ENCODE measurements around the gene MADCAM1.
A peak's percentile ranks its signal among the peaks of the same experiment; 100 is the strongest.
"Not testable (repeated sequence)": the region's sequence is repeated elsewhere in the genome, so short reads cannot be mapped to it uniquely, and the experiment has no call there.

Gene MADCAM1

GRCh38 chr19:465056-465816, 31.1 kb upstream of the MADCAM1 start:
- no peak for DNase-seq

- DNase-seq: no peak
These were observed 28.7 kb upstream of the MADCAM1 start for GRCh38 chr19:467554-467953.

- no peak for DNase-seq
These were observed 27.6 kb upstream of the MADCAM1 start for GRCh38 chr19:468587-469256.

- DNase-seq: no peak
These were observed 26.5 kb upstream of the MADCAM1 start for GRCh38 chr19:469833-470232.

GRCh38 chr19:470701-471100, 25.6 kb upstream of the MADCAM1 start:
- no peak for DNase-seq

GRCh38 chr19:472005-472858, 24.1 kb upstream of the MADCAM1 start:
- no peak for DNase-seq

- DNase-seq: no peak
These were observed 21.9 kb upstream of the MADCAM1 start for GRCh38 chr19:474126-475078.

- DNase-seq: no peak
These were observed 20.9 kb upstream of the MADCAM1 start for GRCh38 chr19:475360-475759.

GRCh38 chr19:478236-478903, 17.9 kb upstream of the MADCAM1 start:
- peak; percentile 28 for DNase-seq

- peak; percentile 23 for DNase-seq
These were observed 17.3 kb upstream of the MADCAM1 start for GRCh38 chr19:478976-479375.

- DNase-seq: peak; percentile 73
These were observed 16.1 kb upstream of the MADCAM1 start for GRCh38 chr19:480016-480855.

GRCh38 chr19:481100-481499, 15.2 kb upstream of the MADCAM1 start:
- DNase-seq: not testable (repeated sequence)

- DNase-seq: peak; percentile 18
These were observed 13.9 kb upstream of the MADCAM1 start for GRCh38 chr19:482186-483041.

- peak; percentile 22 for DNase-seq
These were observed 12.8 kb upstream of the MADCAM1 start for GRCh38 chr19:483332-484072.

- peak; percentile 18 for DNase-seq
These were observed 11.8 kb upstream of the MADCAM1 start for GRCh38 chr19:484494-484893.

- peak; percentile 25 for DNase-seq
These were observed 11.2 kb upstream of the MADCAM1 start for GRCh38 chr19:485077-485476.

- peak; percentile 28 for DNase-seq
These were observed 10.6 kb upstream of the MADCAM1 start for GRCh38 chr19:485583-486236.

Measured in left hindlimb (tissue), 1 donor.